ENCODE data around the gene ZNF268.
"Not testable (repeated sequence)": the region's sequence is repeated elsewhere in the genome, so short reads cannot be mapped to it uniquely, and the experiment has no call there.

The ZNF268 gene

DNA sequence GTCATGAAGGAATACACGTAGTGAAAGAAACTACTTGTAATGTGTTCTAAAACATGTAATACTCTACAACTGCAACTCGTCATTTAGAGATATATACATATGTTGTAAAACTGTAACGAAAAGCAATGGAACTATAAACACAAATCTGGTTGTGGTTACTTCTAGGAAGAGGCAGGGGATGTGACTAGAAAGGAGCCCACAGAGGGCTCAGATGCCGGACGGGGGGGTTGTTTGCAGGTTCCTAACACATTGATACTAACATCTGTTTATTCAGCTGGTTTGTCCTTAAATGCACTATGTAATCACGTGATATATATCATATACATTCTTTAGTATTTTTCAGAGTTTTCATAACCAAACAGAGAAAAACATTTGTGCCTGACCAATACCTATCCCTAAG lies 70.4 kb downstream of the ZNF268 start:
- TF ChIP-seq CTCF (IDR thresholded peaks at IDR 0.05; ENCODE audit: borderline replicate concordance, control extremely low read depth, extremely low read depth, insufficient read depth, missing control alignments): no peak
- in situ Hi-C loops (cut with MboI; ENCODE audit: low sequenced_read_pairs, unreplicated experiment): no loop called here
- no peak for DNase-seq (ENCODE audit: low spot score)

GRCh38 chr12:133255833-133256232 lies 74.5 kb downstream of the ZNF268 start:
- DNase-seq (ENCODE audit: low spot score); in situ Hi-C loops (cut with MboI; ENCODE audit: low sequenced_read_pairs, unreplicated experiment): not testable (repeated sequence)

DNA sequence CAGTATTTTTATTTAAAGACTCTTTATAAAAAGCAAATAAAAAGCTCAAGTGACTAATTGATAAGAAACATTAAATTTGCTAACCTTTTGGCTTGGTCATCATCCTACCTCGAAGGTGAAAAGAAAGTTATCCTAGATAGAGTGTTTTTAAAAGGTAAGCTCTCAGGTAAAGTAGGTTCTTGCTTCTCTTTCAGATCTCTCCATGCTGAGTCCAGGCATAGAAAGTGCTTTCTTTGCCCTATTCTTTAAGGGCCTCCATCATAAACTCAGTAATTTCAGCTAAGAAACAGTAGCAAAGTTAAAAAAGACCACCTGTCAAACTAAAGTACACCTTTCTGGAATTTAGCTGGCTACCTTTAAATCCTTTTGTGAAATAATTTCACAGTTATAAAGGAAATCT lies 75.0 kb downstream of the ZNF268 start:
- no peak for TF ChIP-seq CTCF (IDR thresholded peaks at IDR 0.05; ENCODE audit: borderline replicate concordance, control extremely low read depth, extremely low read depth, insufficient read depth, missing control alignments)
- in situ Hi-C loops (cut with MboI; ENCODE audit: low sequenced_read_pairs, unreplicated experiment): no loop called here

GRCh38 chr12:133264173-133264572 lies 82.9 kb downstream of the ZNF268 start:
- TF ChIP-seq CTCF (IDR thresholded peaks at IDR 0.05; ENCODE audit: borderline replicate concordance, control extremely low read depth, extremely low read depth, insufficient read depth, missing control alignments): no peak
- no peak for DNase-seq (ENCODE audit: low spot score)
- in situ Hi-C loops (cut with MboI; ENCODE audit: low sequenced_read_pairs, unreplicated experiment): no loop called here

More for the DNA sequence above, 75.0 kb downstream of the ZNF268 start:
- DNase-seq (ENCODE audit: low spot score): no peak

Data from GM13976 (cell line).